ENCODE results near the gene RNF224.

The RNF224 gene

DNA sequence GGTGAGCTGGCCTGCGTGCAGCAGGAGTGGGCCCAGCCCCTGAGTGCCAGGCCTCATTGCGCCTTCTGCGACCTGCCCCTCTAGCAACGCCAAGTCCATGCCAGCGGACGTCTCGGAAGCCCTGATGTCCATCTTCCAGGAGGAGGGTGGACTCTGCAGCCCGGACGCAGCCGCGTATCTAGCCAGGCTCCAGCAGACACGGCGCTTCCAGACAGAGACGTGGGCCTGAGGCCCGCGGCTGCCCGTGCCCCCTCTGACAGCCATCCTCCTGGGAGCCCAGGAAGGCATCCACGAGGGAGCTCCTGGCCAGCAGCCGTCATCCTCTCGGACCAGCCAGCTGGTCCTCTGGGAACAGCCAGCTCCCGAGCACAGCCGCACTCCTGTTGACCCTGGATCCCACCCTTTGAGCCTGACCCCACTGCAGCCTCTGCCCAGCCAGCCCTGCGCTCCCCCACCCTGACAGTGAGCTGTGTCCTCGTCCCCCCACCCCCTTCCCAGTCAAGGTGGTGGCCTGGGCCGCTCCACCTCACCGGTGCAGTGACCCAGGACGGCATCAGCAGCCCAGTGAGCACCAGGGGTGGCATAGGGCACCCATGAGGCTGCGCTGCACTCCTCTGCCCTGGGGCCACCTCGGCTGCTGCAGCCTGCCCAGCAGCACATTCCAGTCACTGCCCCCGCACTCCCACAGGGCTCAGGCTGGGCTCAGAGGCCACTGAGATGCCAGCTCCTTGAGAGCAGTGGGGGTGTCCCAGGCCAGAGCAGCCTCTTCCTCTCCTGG is 10.9 kb upstream of the RNF224 start:
- Histone ChIP-seq H3K4me1 (ENCODE audit: insufficient read depth, insufficient read length) (peaks cover 21% of the 10 kb centered on the region), H3K4me3 (ENCODE audit: insufficient read length, low read depth) (no peak overlapping the region), H3K9me3 (ENCODE audit: insufficient read depth, low read length) (no peaks in the 10 kb centered on the region), H3K27me3 (ENCODE audit: insufficient read depth, insufficient read length) (no peaks in the 10 kb centered on the region), H3K9ac (ENCODE audit: insufficient read length, low read depth) (no peak overlapping the region), H3K36me3 (ENCODE audit: insufficient read depth, insufficient read length, low read length) (peaks cover 82% of the 10 kb centered on the region)
- TF ChIP-seq YY1 (IDR thresholded peaks at IDR 0.05; ENCODE audit: insufficient read depth, insufficient read length) (no peak), ZNF274 (IDR thresholded peaks at IDR 0.05; ENCODE audit: low read depth, low read length) (no peak)
- DNase-seq (ENCODE audit: low read depth, low spot score), result no peak

GRCh38 chr9:137217276-137218211 is 9.8 kb upstream of the RNF224 start:
- TF ChIP-seq SUZ12 (IDR thresholded peaks at IDR 0.05; ENCODE audit: extremely low read depth, insufficient read depth, insufficient read length), result no peak
- TF ChIP-seq YY1 (IDR thresholded peaks at IDR 0.05; ENCODE audit: insufficient read depth, insufficient read length), result no peak
- TF ChIP-seq ZNF274 (IDR thresholded peaks at IDR 0.05; ENCODE audit: low read depth, low read length), result no peak
- H3K9me3 ChIP-seq (ENCODE audit: insufficient read depth, low read length), result no peaks in the 10 kb centered on the region
- H3K36me3 ChIP-seq (ENCODE audit: insufficient read depth, insufficient read length, low read length), result peaks cover 71% of the 10 kb centered on the region
- H3K4me3 ChIP-seq (ENCODE audit: insufficient read length, low read depth), result no peak overlapping the region
- H3K27me3 ChIP-seq (ENCODE audit: insufficient read depth, insufficient read length), result peaks cover 7% of the 10 kb centered on the region
- DNase-seq (ENCODE audit: low read depth, low spot score), result no peak
- peaks cover 17% of the 10 kb centered on the region for H3K4me1 ChIP-seq (ENCODE audit: insufficient read depth, insufficient read length)
- H3K9ac ChIP-seq (ENCODE audit: insufficient read length, low read depth), result peak overlapping the region; percentile 21

DNA sequence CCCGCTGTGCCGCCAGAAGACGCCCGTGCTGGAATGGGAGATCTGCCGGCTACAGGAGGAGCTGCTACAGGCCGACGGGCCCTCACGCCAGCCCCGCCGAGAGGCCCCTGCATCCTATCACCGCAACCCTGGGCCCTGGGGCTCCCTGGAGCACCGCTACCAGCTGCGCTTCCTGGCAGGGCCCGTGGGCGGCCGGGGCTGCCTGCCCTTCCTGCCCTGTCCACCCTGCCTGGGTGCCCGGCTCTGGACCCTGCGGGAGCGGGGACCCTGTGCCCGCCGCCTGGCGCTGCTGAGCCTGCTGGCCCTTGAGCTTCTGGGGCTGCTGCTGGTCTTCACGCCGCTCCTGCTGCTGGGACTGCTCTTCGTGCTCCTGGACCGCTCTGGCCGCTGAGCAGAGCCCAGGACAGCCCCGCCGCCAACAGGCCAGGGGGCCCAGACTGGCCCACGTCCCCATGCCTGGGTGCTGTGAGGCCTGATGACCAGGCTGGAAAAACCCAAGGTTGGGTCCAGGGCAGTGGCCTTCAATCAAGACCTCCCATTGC is 9.0 kb upstream of the RNF224 start:
- Histone ChIP-seq H3K9me3 (ENCODE audit: insufficient read depth, low read length) (no peaks in the 10 kb centered on the region), H3K9ac (ENCODE audit: insufficient read length, low read depth) (no peak overlapping the region), H3K27me3 (ENCODE audit: insufficient read depth, insufficient read length) (peaks cover 13% of the 10 kb centered on the region), H3K4me3 (ENCODE audit: insufficient read length, low read depth) (no peak overlapping the region), H3K36me3 (ENCODE audit: insufficient read depth, insufficient read length, low read length) (peaks cover 63% of the 10 kb centered on the region), H3K4me1 (ENCODE audit: insufficient read depth, insufficient read length) (peaks cover 21% of the 10 kb centered on the region)
- TF ChIP-seq ZNF274 (IDR thresholded peaks at IDR 0.05; ENCODE audit: low read depth, low read length), result no peak
- TF ChIP-seq YY1 (IDR thresholded peaks at IDR 0.05; ENCODE audit: insufficient read depth, insufficient read length), result no peak
- TF ChIP-seq SUZ12 (IDR thresholded peaks at IDR 0.05; ENCODE audit: extremely low read depth, insufficient read depth, insufficient read length), result no peak
- DNase-seq (ENCODE audit: low read depth, low spot score), result no peak

- Histone ChIP-seq H3K36me3 (ENCODE audit: insufficient read depth, insufficient read length, low read length) (peaks cover 58% of the 10 kb centered on the region), H3K9me3 (ENCODE audit: insufficient read depth, low read length) (no peaks in the 10 kb centered on the region), H3K27me3 (ENCODE audit: insufficient read depth, insufficient read length) (peaks cover 13% of the 10 kb centered on the region), H3K4me3 (ENCODE audit: insufficient read length, low read depth) (no peak overlapping the region), H3K4me1 (ENCODE audit: insufficient read depth, insufficient read length) (peaks cover 21% of the 10 kb centered on the region), H3K9ac (ENCODE audit: insufficient read length, low read depth) (no peak overlapping the region)
- TF ChIP-seq SUZ12 (IDR thresholded peaks at IDR 0.05; ENCODE audit: extremely low read depth, insufficient read depth, insufficient read length), result no peak
- no peak for TF ChIP-seq ZNF274 (IDR thresholded peaks at IDR 0.05; ENCODE audit: low read depth, low read length)
- TF ChIP-seq YY1 (IDR thresholded peaks at IDR 0.05; ENCODE audit: insufficient read depth, insufficient read length), result no peak
- no peak for DNase-seq (ENCODE audit: low read depth, low spot score)
These were observed 8.5 kb upstream of the RNF224 start for GRCh38 chr9:137218754-137219271.

- Histone ChIP-seq H3K9ac (ENCODE audit: insufficient read length, low read depth) (no peak overlapping the region), H3K9me3 (ENCODE audit: insufficient read depth, low read length) (no peaks in the 10 kb centered on the region), H3K36me3 (ENCODE audit: insufficient read depth, insufficient read length, low read length) (peaks cover 48% of the 10 kb centered on the region), H3K4me1 (ENCODE audit: insufficient read depth, insufficient read length) (peaks cover 23% of the 10 kb centered on the region), H3K4me3 (ENCODE audit: insufficient read length, low read depth) (no peak overlapping the region), H3K27me3 (ENCODE audit: insufficient read depth, insufficient read length) (peaks cover 13% of the 10 kb centered on the region)
- DNase-seq (ENCODE audit: low read depth, low spot score), result no peak
- TF ChIP-seq SUZ12 (IDR thresholded peaks at IDR 0.05; ENCODE audit: extremely low read depth, insufficient read depth, insufficient read length) (no peak), ZNF274 (IDR thresholded peaks at IDR 0.05; ENCODE audit: low read depth, low read length) (no peak), YY1 (IDR thresholded peaks at IDR 0.05; ENCODE audit: insufficient read depth, insufficient read length) (no peak)
These were observed 7.5 kb upstream of the RNF224 start for GRCh38 chr9:137219757-137220316.

GRCh38 chr9:137220317-137221094 is 6.8 kb upstream of the RNF224 start:
- H3K4me1 ChIP-seq (ENCODE audit: insufficient read depth, insufficient read length), result peaks cover 27% of the 10 kb centered on the region
- H3K4me3 ChIP-seq (ENCODE audit: insufficient read length, low read depth), result no peak overlapping the region
- no peak overlapping the region for H3K9ac ChIP-seq (ENCODE audit: insufficient read length, low read depth)
- TF ChIP-seq ZNF274 (IDR thresholded peaks at IDR 0.05; ENCODE audit: low read depth, low read length) (no peak), YY1 (IDR thresholded peaks at IDR 0.05; ENCODE audit: insufficient read depth, insufficient read length) (no peak), SUZ12 (IDR thresholded peaks at IDR 0.05; ENCODE audit: extremely low read depth, insufficient read depth, insufficient read length) (no peak)
- peaks cover 13% of the 10 kb centered on the region for H3K27me3 ChIP-seq (ENCODE audit: insufficient read depth, insufficient read length)
- peaks cover 41% of the 10 kb centered on the region for H3K36me3 ChIP-seq (ENCODE audit: insufficient read depth, insufficient read length, low read length)
- H3K9me3 ChIP-seq (ENCODE audit: insufficient read depth, low read length), result no peaks in the 10 kb centered on the region
- no peak for DNase-seq (ENCODE audit: low read depth, low spot score)

All from NT2/D1 (cell line).